ENCODE measurements around the gene OR4D11. TPM values are rescaled to one million over a fixed set of nuclear protein-coding genes. Genes with fewer than 3 reads are reported as not detected.
"Not testable (repeated sequence)": the region's sequence is repeated elsewhere in the genome, so short reads cannot be mapped to it uniquely, and the experiment has no call there.

OR4D11 gene
- total and polyA plus RNA-seq, 11 donors, result not detected

- WGBS, 4 donors, result 56 to 62% (median 61%) methylated on average over 3 of the region's 3 CpGs
- DNase-seq (no peak), ATAC-seq (no peak)
- TF ChIP-seq, protein P1, sequence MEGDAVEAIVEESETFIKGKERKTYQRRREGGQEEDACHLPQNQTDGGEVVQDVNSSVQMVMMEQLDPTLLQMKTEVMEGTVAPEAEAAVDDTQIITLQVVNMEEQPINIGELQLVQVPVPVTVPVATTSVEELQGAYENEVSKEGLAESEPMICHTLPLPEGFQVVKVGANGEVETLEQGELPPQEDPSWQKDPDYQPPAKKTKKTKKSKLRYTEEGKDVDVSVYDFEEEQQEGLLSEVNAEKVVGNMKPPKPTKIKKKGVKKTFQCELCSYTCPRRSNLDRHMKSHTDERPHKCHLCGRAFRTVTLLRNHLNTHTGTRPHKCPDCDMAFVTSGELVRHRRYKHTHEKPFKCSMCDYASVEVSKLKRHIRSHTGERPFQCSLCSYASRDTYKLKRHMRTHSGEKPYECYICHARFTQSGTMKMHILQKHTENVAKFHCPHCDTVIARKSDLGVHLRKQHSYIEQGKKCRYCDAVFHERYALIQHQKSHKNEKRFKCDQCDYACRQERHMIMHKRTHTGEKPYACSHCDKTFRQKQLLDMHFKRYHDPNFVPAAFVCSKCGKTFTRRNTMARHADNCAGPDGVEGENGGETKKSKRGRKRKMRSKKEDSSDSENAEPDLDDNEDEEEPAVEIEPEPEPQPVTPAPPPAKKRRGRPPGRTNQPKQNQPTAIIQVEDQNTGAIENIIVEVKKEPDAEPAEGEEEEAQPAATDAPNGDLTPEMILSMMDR (IDR thresholded peaks at IDR 0.05), result no peak
- TF ChIP-seq POLR2A (IDR thresholded peaks at IDR 0.05), result no peak
- Histone ChIP-seq H3K4me1 (peaks cover 0 to 21% (median 0%) of the 10 kb centered on the region in 12 donors), H3K4me3 (no peak overlapping the region), H3K36me3 (no peaks in the 10 kb centered on the region), H3K9me3 (no peaks in the 10 kb centered on the region), H3K27ac (no peak overlapping the region), H3K27me3 (no peaks in the 10 kb centered on the region)
- intact Hi-C loops (cut with DNase I), result loop anchor here in 2 of 10 donors (5.0 to 10.0 kb wide), 4 partner anchors 67 to 252 kb away; no protein-coding TSS in a partner anchor
Observed at GRCh38 chr11:59544869-59545178, 41.4 kb downstream of the OR4D11 start.

GRCh38 chr11:59545179-59546020 lies 42.0 kb downstream of the OR4D11 start:
- no peaks in the 10 kb centered on the region for H3K27me3 ChIP-seq
- intact Hi-C loops (cut with DNase I), result loop anchor here in 2 of 10 donors (5.0 to 10.0 kb wide), 3 partner anchors 67 to 132 kb away; no protein-coding TSS in a partner anchor
- WGBS, 4 donors, result 86 to 90% (median 88%) methylated on average over 24 of the region's 24 CpGs
- peaks cover 0 to 25% (median 0%) of the 10 kb centered on the region in 12 donors for H3K4me1 ChIP-seq
- TF ChIP-seq, protein P1 (IDR thresholded peaks at IDR 0.05), result no peak
- TF ChIP-seq POLR2A (IDR thresholded peaks at IDR 0.05), result no peak
- H3K36me3 ChIP-seq, result no peaks in the 10 kb centered on the region
- H3K4me3 ChIP-seq, result no peak overlapping the region
- H3K9me3 ChIP-seq, result no peaks in the 10 kb centered on the region
- ATAC-seq, result no peak
- DNase-seq, result no peak
- H3K27ac ChIP-seq, result no peak overlapping the region

DNA sequence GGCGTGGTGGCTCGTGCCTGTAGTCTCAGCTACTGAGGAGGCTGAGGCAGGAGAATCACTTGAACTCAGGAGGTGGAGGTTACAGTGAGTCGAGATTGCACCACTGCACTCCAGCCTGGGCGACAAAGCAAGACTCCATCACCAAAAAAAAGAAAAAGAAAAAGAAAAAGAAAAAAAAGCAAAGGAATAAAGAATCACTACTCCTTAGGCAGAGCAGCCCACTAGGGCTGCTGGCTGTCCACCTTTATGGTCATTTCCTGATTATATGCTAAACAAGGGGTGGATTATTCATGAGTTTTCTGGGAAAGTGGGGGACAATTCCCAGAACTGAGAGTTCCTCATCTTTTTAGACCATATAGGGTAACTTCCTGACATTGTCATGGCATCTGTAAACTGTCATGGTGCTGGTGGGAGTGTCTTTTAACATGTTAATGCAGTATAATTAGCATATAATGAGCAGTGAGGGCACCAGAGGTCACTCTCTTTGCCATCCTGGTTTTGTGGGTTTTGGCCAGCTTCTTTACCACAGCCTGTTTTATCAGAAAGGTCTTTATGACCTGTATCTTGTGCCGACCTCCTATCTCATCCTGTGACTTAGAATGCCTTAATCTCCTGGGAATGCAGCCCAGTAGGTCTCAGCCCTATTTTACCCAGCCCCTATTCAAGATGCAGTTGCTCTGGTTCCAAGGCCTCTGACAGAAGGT lies 44.4 kb downstream of the OR4D11 start:
- not testable (repeated sequence) for H3K27me3 ChIP-seq, H3K9me3 ChIP-seq, H3K36me3 ChIP-seq, H3K4me3 ChIP-seq, H3K27ac ChIP-seq, ATAC-seq, DNase-seq
- peaks cover 0 to 44% (median 0%) of the 10 kb centered on the region in 12 donors for H3K4me1 ChIP-seq
- intact Hi-C loops (cut with DNase I), result loop anchor here in 2 of 10 donors (5.0 to 10.0 kb wide), 3 partner anchors 65 to 130 kb away; no protein-coding TSS in a partner anchor
- WGBS, 4 donors, result 75 to 82% (median 78%) methylated on average over 5 of the region's 5 CpGs

GRCh38 chr11:59548309-59548656 lies 44.9 kb downstream of the OR4D11 start:
- 94 to 97% (median 96%) methylated on average over 5 of the region's 5 CpGs for WGBS, 4 donors
- ATAC-seq, result no peak
- no peak for DNase-seq
- intact Hi-C loops (cut with DNase I), result loop anchor here in 2 of 10 donors (5.0 to 10.0 kb wide), 3 partner anchors 64 to 129 kb away; no protein-coding TSS in a partner anchor
- H3K9me3 ChIP-seq, result no peaks in the 10 kb centered on the region
- no peaks in the 10 kb centered on the region for H3K36me3 ChIP-seq
- TF ChIP-seq, protein P1 (IDR thresholded peaks at IDR 0.05), result no peak
- no peak for TF ChIP-seq POLR2A (IDR thresholded peaks at IDR 0.05)
- H3K27me3 ChIP-seq, result no peaks in the 10 kb centered on the region
- no peak overlapping the region for H3K4me3 ChIP-seq
- peaks cover 0 to 44% (median 0%) of the 10 kb centered on the region in 12 donors for H3K4me1 ChIP-seq
- H3K27ac ChIP-seq, result no peak overlapping the region
